ENCODE data around the gene FOXN3.
"Not testable (repeated sequence)": the region's sequence is repeated elsewhere in the genome, so short reads cannot be mapped to it uniquely, and the experiment has no call there.

Gene FOXN3

GRCh38 chr14:89303456-89304435 lies 113.3 kb downstream of the FOXN3 start:
- DNase-seq (ENCODE audit: low read depth, low spot score) = no peak

- no peak for DNase-seq (ENCODE audit: low read depth, low spot score)
Observed at GRCh38 chr14:89302396-89302950, 114.6 kb downstream of the FOXN3 start.

GRCh38 chr14:89299587-89299986 lies 117.4 kb downstream of the FOXN3 start:
- no peak for DNase-seq (ENCODE audit: low read depth, low spot score)

- no peak for DNase-seq (ENCODE audit: low read depth, low spot score)
Observed at GRCh38 chr14:89298056-89298834, 118.8 kb downstream of the FOXN3 start.

GRCh38 chr14:89296281-89296745 lies 120.7 kb downstream of the FOXN3 start:
- DNase-seq (ENCODE audit: low read depth, low spot score) = no peak

- DNase-seq (ENCODE audit: low read depth, low spot score) = no peak
Observed at GRCh38 chr14:89294872-89295271, 122.2 kb downstream of the FOXN3 start.

- not testable (repeated sequence) for DNase-seq (ENCODE audit: low read depth, low spot score)
Observed at GRCh38 chr14:89294469-89294868, 122.6 kb downstream of the FOXN3 start.

GRCh38 chr14:89294060-89294459 lies 123.0 kb downstream of the FOXN3 start:
- DNase-seq (ENCODE audit: low read depth, low spot score) = no peak

- no peak for DNase-seq (ENCODE audit: low read depth, low spot score)
Observed at GRCh38 chr14:89293314-89293916, 123.6 kb downstream of the FOXN3 start.

GRCh38 chr14:89292579-89293313 lies 124.3 kb downstream of the FOXN3 start:
- no peak for DNase-seq (ENCODE audit: low read depth, low spot score)

- no peak for DNase-seq (ENCODE audit: low read depth, low spot score)
Observed at GRCh38 chr14:89291351-89291940, 125.6 kb downstream of the FOXN3 start.

GRCh38 chr14:89290813-89291212 lies 126.2 kb downstream of the FOXN3 start:
- no peak for DNase-seq (ENCODE audit: low read depth, low spot score)

- no peak for DNase-seq (ENCODE audit: low read depth, low spot score)
Observed at GRCh38 chr14:89289477-89289876, 127.6 kb downstream of the FOXN3 start.

- no peak for DNase-seq (ENCODE audit: low read depth, low spot score)
Observed at GRCh38 chr14:89288114-89288513, 128.9 kb downstream of the FOXN3 start.

GRCh38 chr14:89284333-89285058 lies 132.5 kb downstream of the FOXN3 start:
- no peak for DNase-seq (ENCODE audit: low read depth, low spot score)

GRCh38 chr14:89283327-89284060 lies 133.5 kb downstream of the FOXN3 start:
- no peak for DNase-seq (ENCODE audit: low read depth, low spot score)

- DNase-seq (ENCODE audit: low read depth, low spot score) = no peak
Observed at GRCh38 chr14:89282191-89282590, 134.8 kb downstream of the FOXN3 start.

- DNase-seq (ENCODE audit: low read depth, low spot score) = no peak
Observed at GRCh38 chr14:89280600-89280999, 136.4 kb downstream of the FOXN3 start.

GRCh38 chr14:89279649-89280232 lies 137.3 kb downstream of the FOXN3 start:
- no peak for DNase-seq (ENCODE audit: low read depth, low spot score)

Data from activated naive CD8-positive, alpha-beta T cell treated with anti-CD3 and anti-CD28 coated beads, Interleukin-2, amount 50 U/mL, for 16 hours (primary cell).